Inflammatory macrophage (primary cell): ENCODE data around the gene PDE7B.
"Not testable (repeated sequence)": the region's sequence is repeated elsewhere in the genome, so short reads cannot be mapped to it uniquely, and the experiment has no call there.

Source experiments
- DNase-seq, 2 donors: peaks; one replicate each; pipeline ENCODE4 v3.0.0-alpha.2; 2020 to 2022

Gene PDE7B

GRCh38 chr6:135850882-135851281 lies 619 bp upstream of the PDE7B start:
- no peak for DNase-seq

GRCh38 chr6:135852746-135853145 lies 1.2 kb downstream of the PDE7B start:
- DNase-seq = no peak

- DNase-seq = no peak
Observed at GRCh38 chr6:135853227-135853626, 1.7 kb downstream of the PDE7B start.

GRCh38 chr6:135853986-135854385 lies 2.5 kb downstream of the PDE7B start:
- no peak for DNase-seq

GRCh38 chr6:135854799-135855198 lies 3.3 kb downstream of the PDE7B start:
- DNase-seq = no peak

- no peak for DNase-seq
Observed at GRCh38 chr6:135858931-135859330, 7.4 kb downstream of the PDE7B start.

GRCh38 chr6:135860361-135860760 lies 8.9 kb downstream of the PDE7B start:
- DNase-seq = no peak

- DNase-seq = no peak
Observed at GRCh38 chr6:135861189-135861588, 9.7 kb downstream of the PDE7B start.

GRCh38 chr6:135864929-135865328 lies 13.4 kb downstream of the PDE7B start:
- DNase-seq = not testable (repeated sequence)

GRCh38 chr6:135866445-135867123 lies 15.1 kb downstream of the PDE7B start:
- DNase-seq = no peak

GRCh38 chr6:135867332-135867731 lies 15.8 kb downstream of the PDE7B start:
- no peak for DNase-seq

GRCh38 chr6:135869857-135870256 lies 18.4 kb downstream of the PDE7B start:
- DNase-seq = no peak

GRCh38 chr6:135870722-135871121 lies 19.2 kb downstream of the PDE7B start:
- peak in 1 of 2 donors; percentile 13 for DNase-seq

GRCh38 chr6:135871296-135871695 lies 19.8 kb downstream of the PDE7B start:
- DNase-seq = no peak

GRCh38 chr6:135871878-135872277 lies 20.4 kb downstream of the PDE7B start:
- DNase-seq = no peak

GRCh38 chr6:135875446-135875845 lies 23.9 kb downstream of the PDE7B start:
- DNase-seq = no peak

- DNase-seq = no peak
Observed at GRCh38 chr6:135876058-135876457, 24.6 kb downstream of the PDE7B start.

- no peak for DNase-seq
Observed at GRCh38 chr6:135877666-135878065, 26.2 kb downstream of the PDE7B start.

GRCh38 chr6:135880066-135880972 lies 28.8 kb downstream of the PDE7B start:
- peak; percentile 6 to 9 for DNase-seq

- no peak for DNase-seq
Observed at GRCh38 chr6:135883045-135883444, 31.5 kb downstream of the PDE7B start.

GRCh38 chr6:135883536-135883935 lies 32.0 kb downstream of the PDE7B start:
- no peak for DNase-seq

GRCh38 chr6:135884136-135884535 lies 32.6 kb downstream of the PDE7B start:
- DNase-seq = no peak

GRCh38 chr6:135887069-135887468 lies 35.6 kb downstream of the PDE7B start:
- no peak for DNase-seq

- DNase-seq = no peak
Observed at GRCh38 chr6:135888818-135889217, 37.3 kb downstream of the PDE7B start.
